OCI-LY3 (cell line): ENCODE results near the gene ELMO1.
A peak's percentile ranks its signal among the peaks of the same experiment; 100 is the strongest.

ENCODE experiments used
- H2AFZ ChIP-seq: fragments of 200-600, 300-600 bp; shearing (Covaris generic); 2 replicates; pipeline ENCODE4 v1.6.0; 2014; ENCODE audit warnings: antibody characterized with exemption, low read depth, low read length
- H3K27ac ChIP-seq: fragments of 200-600, 300-600 bp; sonication (generic); 2 replicates; pipeline ENCODE4 v1.5.1; 2014; ENCODE audit warnings: mild to moderate bottlenecking, low read length, moderate library complexity, mixed read lengths
- H3K27me3 ChIP-seq: fragments of 200-600, 300-600 bp; sonication (generic); 2 replicates; pipeline ENCODE4 v1.6.1; 2014; ENCODE audit warnings: low read depth, low read length, mixed read lengths
- H3K36me3 ChIP-seq: fragments of 200-600, 300-600 bp; sonication (generic); replicated peaks from 2 replicates; pipeline ENCODE3; 2014; ENCODE audit warnings: low read depth, low read length, mixed read lengths
- H3K4me1 ChIP-seq: fragments of 300-600, 200-600 bp; sonication (generic); 2 replicates; pipeline ENCODE4 v1.6.1; 2014; ENCODE audit warnings: low read length, mixed read lengths
- H3K4me2 ChIP-seq: fragments of 200-600, 300-600 bp; sonication (generic); 2 replicates; pipeline ENCODE4 v1.6.1; 2014; ENCODE audit warnings: low read length, mixed read lengths
- H3K4me3 ChIP-seq: fragments of 300-600, 200-600 bp; sonication (generic); 2 replicates; pipeline ENCODE4 v1.5.1; 2014; ENCODE audit warnings: antibody characterized with exemption, mild to moderate bottlenecking, low read length, moderate library complexity
- H3K79me2 ChIP-seq: fragments of 300-600, 200-600 bp; shearing (Covaris generic); 2 replicates; pipeline ENCODE4 v1.6.1; 2014; ENCODE audit warnings: mild to moderate bottlenecking, low read length, mixed read lengths
- H3K9ac ChIP-seq: fragments of 300-600, 200-600 bp; shearing (Covaris generic); 2 replicates; pipeline ENCODE4 v1.6.0; 2014; ENCODE audit warnings: mild to moderate bottlenecking, low read length, moderate library complexity
- H3K9me3 ChIP-seq: fragments of 200-600, 300-600 bp; shearing (Covaris generic); 2 replicates; pipeline ENCODE4 v1.6.1; 2014; ENCODE audit warnings: low read length, mixed read lengths; ENCODE audit not compliant: insufficient read depth
- H4K20me1 ChIP-seq: fragments of 200-600, 300-600 bp; sonication (generic); 2 replicates; pipeline ENCODE4 v1.6.1; 2016; ENCODE audit warnings: low read length, mixed read lengths; ENCODE audit not compliant: insufficient read depth
- EZH2phosphoT487 ChIP-seq: fragments of 200-600 bp; shearing (Covaris generic); IDR thresholded peaks from 2 replicates; pipeline ENCODE4 v1.6.1; 2018; ENCODE audit warnings: antibody characterized with exemption, mixed run types, low read depth
- TF ChIP-seq, protein P1 (sequence below): fragments of 200-600, 300-600 bp; sonication (generic); IDR thresholded peaks from 2 replicates; pipeline ENCODE4 v1.5.1; 2014; ENCODE audit warnings: antibody characterized with exemption, low read length, low read depth

The ELMO1 gene

DNA sequence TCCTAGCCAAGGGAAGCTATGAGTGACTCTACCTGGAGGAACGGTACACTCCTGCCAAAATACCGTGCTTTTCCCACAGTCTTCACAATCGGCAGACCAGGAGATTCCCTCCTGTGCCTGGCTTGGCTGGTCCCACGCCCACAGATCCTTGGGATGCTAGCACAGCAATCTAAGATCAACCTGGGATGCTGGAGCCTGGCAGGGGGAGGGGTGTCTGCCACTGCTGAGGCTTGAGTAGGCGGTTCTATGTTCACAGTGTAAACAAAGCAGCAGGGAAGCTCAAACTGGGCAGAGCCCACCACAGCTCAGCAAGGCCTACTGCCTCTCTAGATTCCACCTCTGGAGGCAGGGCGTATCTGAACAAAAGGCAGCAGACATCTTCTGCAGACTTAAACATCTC, 295.3 kb downstream of the ELMO1 start:
- no peaks in the 10 kb centered on the region for H3K9me3 ChIP-seq
- peaks cover 20% of the 10 kb centered on the region for H4K20me1 ChIP-seq
- no peak overlapping the region for H3K27ac ChIP-seq
- H3K27me3 ChIP-seq = no peaks in the 10 kb centered on the region
- H3K36me3 ChIP-seq = peaks cover 21% of the 10 kb centered on the region
- TF ChIP-seq, protein P1, sequence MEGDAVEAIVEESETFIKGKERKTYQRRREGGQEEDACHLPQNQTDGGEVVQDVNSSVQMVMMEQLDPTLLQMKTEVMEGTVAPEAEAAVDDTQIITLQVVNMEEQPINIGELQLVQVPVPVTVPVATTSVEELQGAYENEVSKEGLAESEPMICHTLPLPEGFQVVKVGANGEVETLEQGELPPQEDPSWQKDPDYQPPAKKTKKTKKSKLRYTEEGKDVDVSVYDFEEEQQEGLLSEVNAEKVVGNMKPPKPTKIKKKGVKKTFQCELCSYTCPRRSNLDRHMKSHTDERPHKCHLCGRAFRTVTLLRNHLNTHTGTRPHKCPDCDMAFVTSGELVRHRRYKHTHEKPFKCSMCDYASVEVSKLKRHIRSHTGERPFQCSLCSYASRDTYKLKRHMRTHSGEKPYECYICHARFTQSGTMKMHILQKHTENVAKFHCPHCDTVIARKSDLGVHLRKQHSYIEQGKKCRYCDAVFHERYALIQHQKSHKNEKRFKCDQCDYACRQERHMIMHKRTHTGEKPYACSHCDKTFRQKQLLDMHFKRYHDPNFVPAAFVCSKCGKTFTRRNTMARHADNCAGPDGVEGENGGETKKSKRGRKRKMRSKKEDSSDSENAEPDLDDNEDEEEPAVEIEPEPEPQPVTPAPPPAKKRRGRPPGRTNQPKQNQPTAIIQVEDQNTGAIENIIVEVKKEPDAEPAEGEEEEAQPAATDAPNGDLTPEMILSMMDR = no peak
- TF ChIP-seq EZH2phosphoT487 = no peak
- no peak overlapping the region for H2AFZ ChIP-seq
- no peak overlapping the region for H3K9ac ChIP-seq
- H3K4me2 ChIP-seq = no peak overlapping the region
- peaks cover 18% of the 10 kb centered on the region for H3K4me1 ChIP-seq
- no peak overlapping the region for H3K4me3 ChIP-seq
- peaks cover 12% of the 10 kb centered on the region for H3K79me2 ChIP-seq

DNA sequence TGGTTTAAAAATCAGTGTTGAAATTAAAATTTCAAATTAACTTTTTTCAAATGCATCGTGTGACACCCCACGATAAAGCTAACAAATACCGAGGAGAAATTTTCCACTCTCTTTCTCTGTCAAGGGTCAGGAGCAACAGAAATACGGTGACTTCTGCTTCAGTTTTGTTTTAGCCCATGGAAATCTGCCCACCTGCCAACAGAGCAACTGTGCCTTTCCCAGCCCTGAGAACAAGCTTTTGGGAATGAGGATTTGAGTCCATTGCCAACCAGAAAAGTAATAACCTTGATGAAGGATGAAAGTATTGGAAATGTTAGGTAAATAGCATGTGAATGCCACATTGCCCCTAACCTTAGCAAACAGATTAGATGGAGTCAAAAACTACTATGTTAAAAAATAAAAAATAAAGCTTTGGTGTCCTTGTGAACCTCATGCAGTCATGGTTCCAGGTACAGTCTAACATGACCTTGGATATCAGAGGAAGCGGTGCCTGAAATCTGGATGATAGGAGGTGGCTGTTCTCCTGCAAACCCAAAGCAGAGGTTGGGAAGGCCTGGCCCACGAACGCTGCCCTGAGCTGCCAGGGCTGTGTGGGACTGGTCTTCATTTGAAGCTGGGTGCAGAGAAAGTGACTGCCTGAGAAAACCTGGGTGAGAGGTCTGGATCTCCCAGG, 296.8 kb downstream of the ELMO1 start:
- no peak overlapping the region for H3K4me2 ChIP-seq
- H3K9me3 ChIP-seq = no peaks in the 10 kb centered on the region
- no peaks in the 10 kb centered on the region for H3K27me3 ChIP-seq
- no peak overlapping the region for H2AFZ ChIP-seq
- no peak overlapping the region for H3K4me3 ChIP-seq
- peaks cover 33% of the 10 kb centered on the region for H4K20me1 ChIP-seq
- peaks cover 26% of the 10 kb centered on the region for H3K36me3 ChIP-seq
- peaks cover 12% of the 10 kb centered on the region for H3K79me2 ChIP-seq
- TF ChIP-seq, protein P1 = no peak
- no peak for TF ChIP-seq EZH2phosphoT487
- H3K9ac ChIP-seq = no peak overlapping the region
- peaks cover 18% of the 10 kb centered on the region for H3K4me1 ChIP-seq
- no peak overlapping the region for H3K27ac ChIP-seq

DNA sequence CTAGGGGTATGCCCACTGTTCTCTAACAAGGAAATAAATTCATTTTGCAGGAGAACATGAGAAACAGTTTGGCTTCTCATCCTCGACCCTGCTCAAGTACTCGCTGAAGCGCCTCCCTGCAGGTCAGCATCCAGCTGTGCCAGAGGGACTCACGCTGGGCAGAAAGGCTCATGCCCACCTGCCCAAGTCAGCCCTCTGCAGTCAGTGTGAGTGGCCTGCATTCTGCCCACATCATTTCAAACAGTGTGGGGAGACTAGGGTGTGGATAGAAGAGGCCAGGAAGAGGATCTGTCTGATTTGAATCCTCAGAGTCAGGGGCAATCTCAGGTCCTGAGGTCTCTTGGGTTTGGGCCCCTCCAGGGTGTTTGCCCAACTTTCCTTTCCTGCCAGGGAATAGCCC, 297.8 kb downstream of the ELMO1 start:
- Histone ChIP-seq H2AFZ (no peak overlapping the region), H3K4me1 (peaks cover 18% of the 10 kb centered on the region)
- TF ChIP-seq, protein P1 = no peak

DNA sequence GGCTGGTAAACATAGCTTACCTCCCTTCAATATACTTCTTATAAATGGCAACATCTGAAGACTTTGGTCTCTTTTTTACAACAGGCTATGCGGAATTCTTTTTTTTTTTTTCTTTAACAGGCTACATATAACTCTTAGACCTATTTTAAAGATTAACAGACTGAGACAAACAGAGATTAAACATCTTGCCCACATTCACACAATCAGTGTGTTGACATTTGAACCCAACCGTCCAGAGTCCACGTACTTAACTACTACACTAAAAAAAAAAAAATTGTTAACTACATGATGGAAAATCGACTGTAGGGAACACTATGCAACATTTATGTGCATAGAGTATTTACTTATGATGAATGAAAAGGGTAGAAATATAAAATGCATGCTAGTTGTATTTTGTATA, 298.5 kb downstream of the ELMO1 start:
- TF ChIP-seq EZH2phosphoT487 = no peak
- TF ChIP-seq, protein P1 = no peak
- Histone ChIP-seq H3K79me2 (peaks cover 9% of the 10 kb centered on the region), H3K9me3 (no peaks in the 10 kb centered on the region)

More for the DNA sequence above, 297.8 kb downstream of the ELMO1 start:
- peaks cover 36% of the 10 kb centered on the region for H4K20me1 ChIP-seq
- no peaks in the 10 kb centered on the region for H3K27me3 ChIP-seq
- no peak overlapping the region for H3K4me3 ChIP-seq
- H3K9ac ChIP-seq = no peak overlapping the region
- H3K27ac ChIP-seq = no peak overlapping the region
- peaks cover 34% of the 10 kb centered on the region for H3K36me3 ChIP-seq
- H3K79me2 ChIP-seq = peaks cover 12% of the 10 kb centered on the region
- no peak overlapping the region for H3K4me2 ChIP-seq
- no peaks in the 10 kb centered on the region for H3K9me3 ChIP-seq

More for the DNA sequence above, 298.5 kb downstream of the ELMO1 start:
- no peak overlapping the region for H2AFZ ChIP-seq
- H3K36me3 ChIP-seq = peaks cover 34% of the 10 kb centered on the region
- peaks cover 36% of the 10 kb centered on the region for H4K20me1 ChIP-seq
- no peak overlapping the region for H3K4me3 ChIP-seq
- H3K4me2 ChIP-seq = peak overlapping the region; percentile 3; the same call in 1 of the 2 replicates
- H3K27me3 ChIP-seq = no peaks in the 10 kb centered on the region
- H3K4me1 ChIP-seq = peaks cover 18% of the 10 kb centered on the region
- H3K27ac ChIP-seq = no peak overlapping the region
- no peak overlapping the region for H3K9ac ChIP-seq
